Measurements from ENCODE around the gene PRR36. TPM values are rescaled to one million over a fixed set of nuclear protein-coding genes. Genes with fewer than 3 reads are reported as not detected.
A peak's percentile ranks its signal among the peaks of the same experiment; 100 is the strongest.

The PRR36 gene
- total RNA-seq, 1 experiment from 2014 or later, result not detected

- DNase-seq (ENCODE audit: extremely low read depth, low read depth), result no peak
These were observed 25.3 kb downstream of the PRR36 start for GRCh38 chr19:7848779-7849457.

- DNase-seq (ENCODE audit: extremely low read depth, low read depth), result no peak
These were observed 26.5 kb downstream of the PRR36 start for GRCh38 chr19:7847664-7848063.

GRCh38 chr19:7846155-7846646 is 28.0 kb downstream of the PRR36 start:
- no peak for DNase-seq (ENCODE audit: extremely low read depth, low read depth)

- no peak for DNase-seq (ENCODE audit: extremely low read depth, low read depth)
These were observed 28.6 kb downstream of the PRR36 start for GRCh38 chr19:7845390-7846154.

GRCh38 chr19:7844951-7845350 is 29.2 kb downstream of the PRR36 start:
- no peak for DNase-seq (ENCODE audit: extremely low read depth, low read depth)

GRCh38 chr19:7844405-7844804 is 29.8 kb downstream of the PRR36 start:
- no peak for DNase-seq (ENCODE audit: extremely low read depth, low read depth)

GRCh38 chr19:7843521-7843920 is 30.7 kb downstream of the PRR36 start:
- no peak for DNase-seq (ENCODE audit: extremely low read depth, low read depth)

- no peak for DNase-seq (ENCODE audit: extremely low read depth, low read depth)
These were observed 31.4 kb downstream of the PRR36 start for GRCh38 chr19:7842661-7843294.

GRCh38 chr19:7841751-7842660 is 32.2 kb downstream of the PRR36 start:
- DNase-seq (ENCODE audit: extremely low read depth, low read depth), result no peak

GRCh38 chr19:7840629-7841028 is 33.6 kb downstream of the PRR36 start:
- no peak for DNase-seq (ENCODE audit: extremely low read depth, low read depth)

GRCh38 chr19:7839476-7839875 is 34.7 kb downstream of the PRR36 start:
- no peak for DNase-seq (ENCODE audit: extremely low read depth, low read depth)

GRCh38 chr19:7833225-7834099 is 40.7 kb downstream of the PRR36 start:
- peak; percentile 92 for DNase-seq (ENCODE audit: extremely low read depth, low read depth)

- no peak for DNase-seq (ENCODE audit: extremely low read depth, low read depth)
These were observed 41.4 kb downstream of the PRR36 start for GRCh38 chr19:7832781-7833180.

- DNase-seq (ENCODE audit: extremely low read depth, low read depth), result no peak
These were observed 42.2 kb downstream of the PRR36 start for GRCh38 chr19:7832009-7832408.

- peak; percentile 76 for DNase-seq (ENCODE audit: extremely low read depth, low read depth)
These were observed 42.7 kb downstream of the PRR36 start for GRCh38 chr19:7831452-7831851.

- no peak for DNase-seq (ENCODE audit: extremely low read depth, low read depth)
These were observed 43.4 kb downstream of the PRR36 start for GRCh38 chr19:7830823-7831222.

- DNase-seq (ENCODE audit: extremely low read depth, low read depth), result no peak
These were observed 43.9 kb downstream of the PRR36 start for GRCh38 chr19:7830272-7830771.

- peak; percentile 98 for DNase-seq (ENCODE audit: extremely low read depth, low read depth)
These were observed 44.5 kb downstream of the PRR36 start, which contains the start of gene EVI5L for GRCh38 chr19:7829561-7830271. Gene EVI5L (plus strand): TSS chr19:7830218. CDS start chr19:7846543, 16,325 bp downstream.

- no peak for DNase-seq (ENCODE audit: extremely low read depth, low read depth)
These were observed 45.0 kb downstream of the PRR36 start for GRCh38 chr19:7829166-7829520.
